Psoas muscle (tissue), 8 donors: ENCODE results near the gene PSKH1. TPM values are rescaled to one million over a fixed set of nuclear protein-coding genes. Genes with fewer than 3 reads are reported as not detected.

Source experiments
- ATAC-seq, 4 donors: fragments of 200-7000 bp; cut with Tn5 transposase; one replicate each; pipeline ENCODE4 v1.9.1; 2020; ENCODE audit warnings: moderate library complexity in 3 of 4, mild to moderate bottlenecking in 2 of 4
- DNase-seq, 2 donors: peaks; one replicate each; pipeline ENCODE4 v3.0.0-alpha.2; 2020
- H3K27ac ChIP-seq: fragments of 200-600 bp; one replicate; pipeline ENCODE4 v1.8.0; 2022
- H3K27me3 ChIP-seq, 3 donors: fragments of 200-600 bp in 1 of 3; one replicate each; pipeline versions ENCODE4 v1.6.1 to v1.8.0; 2013 to 2022; ENCODE audit warnings: low read length in 2 of 3, mild to moderate bottlenecking in 2 of 3, moderate library complexity in 1 of 3; ENCODE audit not compliant: insufficient read depth in 3 of 3
- H3K36me3 ChIP-seq, 2 donors: fragments of 200-600 bp in 1 of 2; one replicate each; pipeline versions ENCODE4 v1.6.1 to v1.8.0; 2013 to 2022; ENCODE audit warnings: low read depth in 1 of 2, mild to moderate bottlenecking in 1 of 2, moderate library complexity in 1 of 2; ENCODE audit not compliant: insufficient read depth in 1 of 2
- H3K4me1 ChIP-seq: fragments of 200-600 bp; one replicate; pipeline ENCODE4 v1.8.0; 2022
- H3K4me3 ChIP-seq: fragments of 200-600 bp; one replicate; pipeline ENCODE4 v1.8.0; 2022; ENCODE audit warnings: mild to moderate bottlenecking
- H3K9me3 ChIP-seq: fragments of 200-600 bp; one replicate; pipeline ENCODE4 v1.8.0; 2022
- WGBS, 3 donors: extraction: QIAGEN DNeasy Blood & Tissue Kit; methylation state at CpG; one replicate each; pipeline versions ENCODE4 v1.1.6 to v1.1.7; 2013; 5-methylcytosine and 5-hydroxymethylcytosine counted together
- intact Hi-C, 2 donors: fragments of 100-400 bp; cut with DNase I; formaldehyde crosslinking; loops; one replicate each; pipeline versions ENCODE4 v1.11.0 to v1.14.2; 2022
- long read RNA-seq, 2 donors: library from polyadenylated mRNA; unstranded; transcript quantifications; one replicate each; pipeline ENCODE4 v2.0.0, GENCODE V29; 2021
- polyA plus RNA-seq, 3 donors: library from polyadenylated mRNA; stranded (reverse); fragments of 200-250 nt; gene quantifications; one replicate each; pipeline ENCODE4 v1.2.3, GENCODE V29; 2013
- total RNA-seq, 4 donors: library from RNA; stranded (reverse); fragmentation: NEBNext Ultra II Directional in 2 of 4; extraction: Animal tissue kit (Norgen Biotek cat#: 25700) in 2 of 4; gene quantifications; one replicate each; pipeline versions ENCODE4 v1.2.1 to v1.2.4, GENCODE V29; 2021 to 2023
- TF ChIP-seq, protein P1 (sequence below): fragments of 200-600 bp; IDR thresholded peaks from one replicate; pipeline ENCODE4 v1.8.0; 2022; ENCODE audit warnings: antibody characterized with exemption
- donor health status: healthy with polysubstance abuse.
- donor health status: DM: no; HTN: no; CAD: no; lungs with moderate emphysema.
- donor health status: Bipolar disorder and iron deficiency.
- donor health status: healthy.
- donor health status: DM: yes; HTN: yes; CAD: no.
- donor health status: DM: no; HTN: no; CAD: no.
- donor health status: DM: no; HTN: no; CAD: no.
- donor health status: DM: yes; HTN: yes; CAD: no.

Gene PSKH1
- total RNA-seq (10 to 100 TPM; 11.3 to 18.8 (median 16.4) TPM), polyA plus RNA-seq (10 to 100 TPM in 2 of 3 donors, 1 to 10 TPM in 1; 9.6 to 16.9 (median 11.0) TPM)
- long read RNA-seq, donor 1, partial matches to known transcripts = 0 of 3 reads
- long read RNA-seq, donor 1, other reads (novel, unspliced or antisense) = 1 of 3 reads
- long read RNA-seq, donor 2, transcript PSKH1-201 (3 exons, 3,481 nt) = major isoform, 5 of 12 reads
- long read RNA-seq, donor 2, partial matches to known transcripts = 6 of 12 reads
- long read RNA-seq, donor 2, other reads (novel, unspliced or antisense) = 0 of 12 reads

DNA sequence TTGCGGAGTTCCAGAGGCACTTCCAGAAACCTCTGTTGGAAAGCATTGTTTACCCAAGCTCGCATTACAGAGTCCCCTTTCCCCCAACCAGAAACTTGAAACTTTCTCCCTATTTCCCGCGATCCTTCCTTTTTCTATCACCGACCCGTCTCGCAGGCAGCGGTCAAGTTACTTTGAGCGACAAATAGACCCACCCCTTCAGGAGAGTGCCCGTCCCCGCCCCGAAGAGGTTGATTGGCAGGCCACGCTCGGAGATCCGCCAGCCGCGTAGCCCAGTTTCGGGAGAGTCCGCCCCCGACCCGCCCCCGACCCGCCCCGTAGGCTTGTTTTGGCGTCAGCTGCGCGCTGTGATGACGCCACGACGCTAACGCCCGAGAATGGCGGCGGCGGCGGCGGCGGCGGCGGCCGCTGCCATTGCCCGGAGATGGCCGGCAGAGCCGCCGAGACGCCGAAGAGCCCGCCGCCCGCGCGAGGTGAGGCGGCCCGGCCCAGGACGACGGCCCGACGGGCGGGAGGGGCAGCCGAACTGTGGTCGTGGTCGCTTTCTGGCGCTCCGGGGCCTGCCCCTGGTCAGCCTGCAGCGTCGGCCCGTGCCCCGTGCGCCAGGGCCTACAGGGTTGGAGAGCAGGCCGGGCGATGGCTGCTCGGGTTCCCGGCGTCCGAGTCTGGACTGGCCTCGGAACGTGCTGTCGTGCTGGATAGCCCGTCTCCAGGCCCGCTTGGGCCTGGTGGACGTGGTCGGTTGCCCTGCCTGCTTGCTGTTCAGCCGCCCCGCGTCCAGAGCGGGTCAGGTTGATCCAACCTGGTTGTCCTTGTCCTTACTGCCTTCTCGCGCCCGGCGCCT lies at the start of gene PSKH1:
PSKH1 (plus strand) TSS at position 356 of the 844 bp plus-strand sequence. CDS start 15,496 bp downstream, outside the sequence.
- no peaks in the 10 kb centered on the region for H3K36me3 ChIP-seq
- ATAC-seq = peak; percentile 95 to 97 (median 96)
- peaks cover 0 to 1% (median 0%) of the 10 kb centered on the region in 3 donors for H3K27me3 ChIP-seq
- intact Hi-C loops = no loop called here
- TF ChIP-seq, protein P1, sequence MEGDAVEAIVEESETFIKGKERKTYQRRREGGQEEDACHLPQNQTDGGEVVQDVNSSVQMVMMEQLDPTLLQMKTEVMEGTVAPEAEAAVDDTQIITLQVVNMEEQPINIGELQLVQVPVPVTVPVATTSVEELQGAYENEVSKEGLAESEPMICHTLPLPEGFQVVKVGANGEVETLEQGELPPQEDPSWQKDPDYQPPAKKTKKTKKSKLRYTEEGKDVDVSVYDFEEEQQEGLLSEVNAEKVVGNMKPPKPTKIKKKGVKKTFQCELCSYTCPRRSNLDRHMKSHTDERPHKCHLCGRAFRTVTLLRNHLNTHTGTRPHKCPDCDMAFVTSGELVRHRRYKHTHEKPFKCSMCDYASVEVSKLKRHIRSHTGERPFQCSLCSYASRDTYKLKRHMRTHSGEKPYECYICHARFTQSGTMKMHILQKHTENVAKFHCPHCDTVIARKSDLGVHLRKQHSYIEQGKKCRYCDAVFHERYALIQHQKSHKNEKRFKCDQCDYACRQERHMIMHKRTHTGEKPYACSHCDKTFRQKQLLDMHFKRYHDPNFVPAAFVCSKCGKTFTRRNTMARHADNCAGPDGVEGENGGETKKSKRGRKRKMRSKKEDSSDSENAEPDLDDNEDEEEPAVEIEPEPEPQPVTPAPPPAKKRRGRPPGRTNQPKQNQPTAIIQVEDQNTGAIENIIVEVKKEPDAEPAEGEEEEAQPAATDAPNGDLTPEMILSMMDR = no peak
- peaks cover 50% of the 10 kb centered on the region for H3K4me1 ChIP-seq
- no peaks in the 10 kb centered on the region for H3K9me3 ChIP-seq
- H3K4me3 ChIP-seq = peak within 1 kb of the TSS; percentile 99
- DNase-seq = peak; percentile 97 to 99
- peak within 1 kb of the TSS; percentile 97 for H3K27ac ChIP-seq
- 0% methylated on average over 58 to 90 of the region's 90 CpGs for WGBS, 3 donors

DNA sequence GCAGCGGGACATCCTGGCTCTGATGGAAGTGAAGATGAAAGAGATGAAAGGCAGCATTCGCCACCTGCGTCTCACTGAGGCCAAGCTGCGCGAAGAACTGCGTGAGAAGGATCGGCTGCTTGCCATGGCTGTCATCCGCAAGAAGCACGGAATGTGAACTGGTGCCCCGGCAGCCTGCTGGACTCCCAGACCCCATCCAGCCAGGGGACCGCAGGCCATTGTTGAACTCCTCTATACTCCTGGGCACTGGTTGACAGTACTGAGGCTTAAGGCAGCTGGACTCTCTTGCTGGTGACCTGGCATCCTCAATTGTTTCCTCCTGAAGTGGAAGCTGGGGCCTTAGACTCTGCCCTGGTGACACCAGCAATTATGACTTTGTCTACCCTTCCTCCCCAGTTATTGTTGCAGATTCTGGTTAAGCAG lies 49.7 kb upstream of the PSKH1 start:
- intact Hi-C loops = loop anchor here in 1 of 2 donors (10.0 kb wide), 1 partner anchor 391 kb away; the partner anchor contains the start of gene ESRP2
- Histone ChIP-seq H3K4me3 (peak overlapping the region; percentile 100), H3K4me1 (peaks cover 44% of the 10 kb centered on the region), H3K9me3 (no peaks in the 10 kb centered on the region), H3K36me3 (peaks cover 0 to 5% of the 10 kb centered on the region in 2 donors), H3K27me3 (no peaks in the 10 kb centered on the region), H3K27ac (peak overlapping the region; percentile 100)
- peak in 1 of 2 donors; percentile 58 for DNase-seq
- no peak for ATAC-seq
- 3 to 5% (median 5%) methylated on average over 11 of the region's 11 CpGs for WGBS, 3 donors
- TF ChIP-seq, protein P1 = no peak

DNA sequence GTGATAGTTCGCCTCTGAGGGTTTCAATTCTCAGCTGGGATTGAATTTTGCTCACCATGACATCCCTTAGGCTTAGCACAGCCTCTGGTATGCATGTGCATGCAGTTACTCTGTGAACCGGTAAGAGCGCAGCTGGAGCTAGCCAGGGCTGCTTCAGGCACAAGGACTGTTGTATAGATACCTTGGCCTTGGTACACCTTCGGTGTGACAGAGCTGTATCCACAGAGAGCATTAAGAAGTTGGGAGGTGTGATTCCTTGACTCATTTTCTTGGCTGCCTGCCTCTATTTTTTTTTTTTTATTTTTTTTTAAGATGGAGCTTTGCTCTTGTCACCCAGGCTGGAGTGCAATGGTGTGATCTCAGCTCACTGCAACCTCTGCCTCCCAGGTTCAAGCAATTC lies 48.6 kb upstream of the PSKH1 start:
- Histone ChIP-seq H3K36me3 (peaks cover 0 to 5% of the 10 kb centered on the region in 2 donors), H3K27me3 (no peaks in the 10 kb centered on the region), H3K4me3 (peak overlapping the region; percentile 100), H3K9me3 (no peaks in the 10 kb centered on the region), H3K27ac (peak overlapping the region; percentile 100), H3K4me1 (peaks cover 50% of the 10 kb centered on the region)
- 40 to 52% (median 44%) methylated on average over 4 of the region's 4 CpGs for WGBS, 3 donors
- no peak for DNase-seq
- ATAC-seq = no peak
- intact Hi-C loops = loop anchor here in 1 of 2 donors (10.0 kb wide), 1 partner anchor 390 kb away; the partner anchor contains the start of gene ESRP2
- TF ChIP-seq, protein P1 = peak; percentile 8

DNA sequence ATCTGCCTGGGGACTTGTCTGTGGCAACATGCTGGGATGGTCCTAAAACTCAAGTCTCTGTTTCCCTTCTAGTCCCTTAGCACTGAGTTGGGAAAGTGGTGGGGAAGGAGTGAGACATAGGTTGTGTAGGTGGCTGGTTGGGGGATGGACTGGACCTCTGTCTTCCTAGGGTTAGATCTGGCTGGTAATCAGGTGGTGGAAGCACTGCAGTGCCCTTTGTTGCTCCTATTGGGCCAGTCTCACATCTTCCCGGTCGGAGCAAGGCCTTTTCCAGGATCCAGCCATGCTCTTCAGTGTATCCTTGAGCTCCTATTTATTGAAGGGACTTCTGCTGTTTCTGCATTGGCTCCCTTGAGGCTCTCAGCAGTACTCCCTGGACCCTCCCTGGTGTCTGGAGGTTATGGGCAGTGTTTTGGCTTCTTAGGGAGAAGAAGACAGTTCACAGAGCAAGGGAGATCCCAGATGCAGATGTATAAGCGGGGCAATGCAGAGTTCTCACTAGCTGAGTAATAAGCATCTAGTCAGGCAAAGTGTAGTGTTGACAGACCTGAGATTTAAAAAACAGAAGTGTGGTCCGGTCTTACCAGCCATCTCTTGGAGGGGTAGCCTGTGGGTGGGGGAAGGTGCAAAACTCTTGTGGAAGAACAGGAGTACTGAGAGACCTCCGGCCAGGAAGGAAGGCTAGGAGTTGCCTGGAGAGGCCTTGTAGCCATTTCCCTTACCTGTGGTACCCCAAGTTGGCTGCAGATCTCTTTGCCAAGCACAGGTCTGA lies 47.6 kb upstream of the PSKH1 start:
- Histone ChIP-seq H3K9me3 (no peaks in the 10 kb centered on the region), H3K27me3 (no peaks in the 10 kb centered on the region), H3K4me3 (peak overlapping the region; percentile 100), H3K36me3 (peaks cover 0 to 6% of the 10 kb centered on the region in 2 donors), H3K27ac (peak overlapping the region; percentile 100), H3K4me1 (peaks cover 50% of the 10 kb centered on the region)
- ATAC-seq = no peak
- intact Hi-C loops = loop anchor here in 1 of 2 donors (10.0 kb wide), 1 partner anchor 389 kb away; the partner anchor contains the start of gene ESRP2
- TF ChIP-seq, protein P1 = no peak
- WGBS, 3 donors = 63 to 73% (median 69%) methylated on average over 5 of the region's 5 CpGs
- no peak for DNase-seq
